Hepatocyte (in vitro differentiated cells): ENCODE results near the gene CFAP410. TPM values are rescaled to one million over a fixed set of nuclear protein-coding genes. Genes with fewer than 3 reads are reported as not detected.

Experiments
- DNase-seq: peaks from one replicate; pipeline ENCODE4 v3.0.0-alpha.2; 2016; ENCODE audit warnings: low spot score
- H2AFZ ChIP-seq: fragments of 200-600 bp; sonication (generic); 2 replicates; pipeline ENCODE4 v1.6.0; 2016; ENCODE audit warnings: antibody characterized with exemption, mild to moderate bottlenecking
- H3K27ac ChIP-seq: fragments of 200-600 bp; sonication (generic); 2 replicates; pipeline ENCODE4 v1.5.1; 2016; ENCODE audit warnings: mild to moderate bottlenecking
- H3K27me3 ChIP-seq: fragments of 200-600 bp; sonication (generic); 2 replicates; pipeline ENCODE4 v1.6.1; 2016
- H3K36me3 ChIP-seq: fragments of 200-600 bp; sonication (generic); replicated peaks from 2 replicates; pipeline ENCODE4 v1.5.1; 2016; ENCODE audit warnings: low read depth; ENCODE audit not compliant: insufficient read depth
- H3K4me1 ChIP-seq: fragments of 200-600 bp; sonication (generic); 2 replicates; pipeline ENCODE4 v1.5.1; 2016; ENCODE audit warnings: mild to moderate bottlenecking, moderate library complexity; ENCODE audit not compliant: insufficient read depth
- H3K4me2 ChIP-seq: fragments of 200-600 bp; sonication (generic); 2 replicates; pipeline ENCODE4 v1.6.0; 2016
- H3K4me3 ChIP-seq: fragments of 200-600 bp; sonication (generic); 2 replicates; pipeline ENCODE4 v1.5.1; 2016; ENCODE audit warnings: mild to moderate bottlenecking
- H3K79me2 ChIP-seq: fragments of 200-600 bp; sonication (generic); 2 replicates; pipeline ENCODE4 v1.6.0; 2017; ENCODE audit warnings: mild to moderate bottlenecking
- H3K9me2 ChIP-seq: fragments of 200-600 bp; sonication (generic); replicated peaks from 2 replicates; pipeline ENCODE4 v1.6.0; 2017; ENCODE audit warnings: mild to moderate bottlenecking; ENCODE audit not compliant: insufficient read depth
- H3K9me3 ChIP-seq: fragments of 200-600 bp; sonication (generic); 2 replicates; pipeline ENCODE4 v1.5.1; 2016; ENCODE audit warnings: low read depth, mild to moderate bottlenecking
- H4K20me1 ChIP-seq: fragments of 200-600 bp; sonication (generic); 2 replicates; pipeline ENCODE4 v1.6.0; 2016; ENCODE audit warnings: mild to moderate bottlenecking; ENCODE audit not compliant: insufficient read depth, poor library complexity, severe bottlenecking
- CTCF ChIP-seq: fragments of 200-600 bp; sonication (generic); IDR thresholded peaks from 2 replicates; pipeline ENCODE4 v1.5.1; 2016; ENCODE audit warnings: antibody characterized with exemption, mild to moderate bottlenecking; ENCODE audit not compliant: poor library complexity
- EZH2 ChIP-seq: fragments of 200-600 bp; sonication (generic); IDR thresholded peaks from 2 replicates; pipeline ENCODE4 v1.6.1; 2016; ENCODE audit warnings: antibody characterized with exemption, mild to moderate bottlenecking, borderline replicate concordance
- EZH2phosphoT487 ChIP-seq: fragments of 200-600 bp; sonication (generic); IDR thresholded peaks from one replicate; pipeline ENCODE4 v1.6.1; 2018; ENCODE audit warnings: antibody characterized with exemption, mild to moderate bottlenecking, low read depth, moderate library complexity; ENCODE audit not compliant: unreplicated experiment, severe bottlenecking
- WGBS: methylation state at CpG from one replicate; pipeline ENCODE4 v1.1.6; 2016; ENCODE audit warnings: low lambda C conversion rate; ENCODE audit errors: missing lambda C conversion rate; 5-methylcytosine and 5-hydroxymethylcytosine counted together
- polyA plus RNA-seq: library from polyadenylated mRNA; unstranded; fragments of >200 nt; fragmentation: Nextera tagmentation; extraction: Ambion mirVana; gene quantifications from 2 replicates; pipeline ENCODE4 v1.2.1, GENCODE V29; 2016
- total RNA-seq: library from RNA; depleted of rRNA; stranded (reverse); fragments of >200 nt; gene quantifications from 2 replicates; pipeline ENCODE4 v1.2.3, GENCODE V29; 2014

CFAP410 gene
- total and polyA plus RNA-seq, 2 experiments from 2014 or later = 17.1 to 33.6 TPM

- no peak for DNase-seq
- no peak overlapping the region for H3K4me3 ChIP-seq
- no peaks in the 10 kb centered on the region for H3K79me2 ChIP-seq
- TF ChIP-seq EZH2phosphoT487 = no peak
- TF ChIP-seq EZH2 = no peak
- TF ChIP-seq CTCF = no peak
- H3K27ac ChIP-seq = no peak overlapping the region
- H3K9me3 ChIP-seq = no peaks in the 10 kb centered on the region
- H4K20me1 ChIP-seq = no peaks in the 10 kb centered on the region
- no peaks in the 10 kb centered on the region for H3K9me2 ChIP-seq
- WGBS = 86% methylated on average over 8 of the region's 8 CpGs
- no peaks in the 10 kb centered on the region for H3K27me3 ChIP-seq
- no peak overlapping the region for H2AFZ ChIP-seq
- H3K4me1 ChIP-seq = no peaks in the 10 kb centered on the region
- H3K4me2 ChIP-seq = no peak overlapping the region
- no peaks in the 10 kb centered on the region for H3K36me3 ChIP-seq
Measured at GRCh38 chr21:44354001-44354405, 14.8 kb upstream of the CFAP410 start.

DNA sequence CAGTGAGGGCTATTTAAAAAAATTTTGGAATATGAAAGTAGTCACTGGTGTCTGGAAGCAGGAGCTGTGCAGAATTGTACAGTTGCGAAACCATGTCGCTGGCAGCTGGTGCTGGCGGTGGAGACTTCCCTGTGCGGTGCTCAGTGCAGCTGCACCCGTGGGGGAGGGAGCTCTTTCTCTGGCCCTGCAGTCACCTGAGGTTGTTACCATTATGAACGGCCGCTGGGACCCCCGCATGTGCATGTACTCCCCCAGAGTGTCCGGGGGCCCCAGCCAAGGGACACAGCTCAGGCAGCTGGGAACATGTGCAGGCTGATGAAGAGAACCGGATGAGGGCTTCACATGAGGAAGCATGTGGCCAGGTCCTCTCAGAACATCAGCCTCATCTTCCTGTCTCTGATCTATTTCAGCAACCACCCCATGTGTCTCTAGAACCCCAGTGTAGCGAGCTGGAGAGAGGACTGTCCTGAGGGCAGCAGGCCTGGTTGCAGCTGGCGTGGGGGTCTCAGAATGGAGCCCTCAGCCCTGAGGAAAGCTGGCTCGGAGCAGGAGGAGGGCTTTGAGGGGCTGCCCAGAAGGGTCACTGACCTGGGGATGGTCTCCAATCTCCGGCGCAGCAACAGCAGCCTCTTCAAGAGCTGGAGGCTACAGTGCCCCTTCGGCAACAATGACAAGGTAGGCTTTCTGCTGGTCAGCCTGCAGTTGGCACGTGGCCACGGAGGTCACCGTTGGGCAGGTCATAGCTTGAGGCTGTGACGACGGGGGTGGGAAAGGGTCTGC is 14.2 kb upstream of the CFAP410 start, which contains the start of gene TRPM2:
TSS of gene TRPM2 (plus strand) at position 431 of the 780 bp plus-strand sequence. CDS start at position 511, 80 bp downstream.
- DNase-seq = no peak
- H3K79me2 ChIP-seq = no peaks in the 10 kb centered on the region
- H3K4me2 ChIP-seq = no peak within 1 kb of the TSS
- no peaks in the 10 kb centered on the region for H3K9me2 ChIP-seq
- H2AFZ ChIP-seq = no peak within 1 kb of the TSS
- WGBS = 89% methylated on average over 21 of the region's 21 CpGs
- no peaks in the 10 kb centered on the region for H3K36me3 ChIP-seq
- no peak within 1 kb of the TSS for H3K27ac ChIP-seq
- H3K4me1 ChIP-seq = no peaks in the 10 kb centered on the region
- TF ChIP-seq EZH2phosphoT487 (no peak), CTCF (no peak), EZH2 (no peak)
- H3K9me3 ChIP-seq = no peaks in the 10 kb centered on the region
- H3K27me3 ChIP-seq = no peaks in the 10 kb centered on the region
- H4K20me1 ChIP-seq = no peaks in the 10 kb centered on the region
- no peak within 1 kb of the TSS for H3K4me3 ChIP-seq

DNA sequence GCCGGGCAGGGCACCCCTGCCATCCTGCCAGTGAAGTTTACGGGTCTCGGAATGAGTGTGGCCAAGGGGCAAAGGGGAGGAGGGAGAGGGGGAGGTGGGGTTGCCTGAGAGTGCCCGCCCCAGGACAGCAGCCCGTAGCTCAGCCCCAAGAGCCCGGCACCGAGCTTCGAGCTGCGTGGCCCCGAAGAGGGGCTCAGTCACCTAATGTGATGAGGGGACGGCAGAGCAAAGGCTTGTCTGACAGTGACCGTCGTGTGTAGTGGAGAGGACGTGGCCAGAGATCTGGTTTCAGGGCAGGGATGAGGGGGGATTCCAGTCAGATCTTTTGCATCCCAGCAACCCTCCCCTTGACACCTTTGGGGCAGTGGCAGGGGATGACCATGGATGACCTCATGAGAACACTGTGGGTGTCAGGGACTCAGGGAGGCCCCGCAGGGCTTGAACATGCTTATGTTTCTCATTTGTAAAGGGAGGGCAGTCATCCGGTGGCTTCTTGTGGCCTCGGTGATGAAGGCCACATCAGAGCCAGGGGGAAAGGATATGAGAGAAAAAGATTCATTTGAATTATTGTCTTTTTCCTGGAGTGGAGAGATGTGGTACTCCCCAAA is 13.2 kb upstream of the CFAP410 start:
- no peak for TF ChIP-seq CTCF
- no peak for TF ChIP-seq EZH2phosphoT487
- no peak for TF ChIP-seq EZH2
- H3K9me2 ChIP-seq = no peaks in the 10 kb centered on the region
- no peaks in the 10 kb centered on the region for H3K36me3 ChIP-seq
- H3K9me3 ChIP-seq = no peaks in the 10 kb centered on the region
- H2AFZ ChIP-seq = no peak overlapping the region
- no peak overlapping the region for H3K27ac ChIP-seq
- no peaks in the 10 kb centered on the region for H4K20me1 ChIP-seq
- no peaks in the 10 kb centered on the region for H3K4me1 ChIP-seq
- H3K4me2 ChIP-seq = no peak overlapping the region
- DNase-seq = no peak
- no peak overlapping the region for H3K4me3 ChIP-seq
- WGBS = 87% methylated on average over 9 of the region's 17 CpGs
- no peaks in the 10 kb centered on the region for H3K27me3 ChIP-seq
- H3K79me2 ChIP-seq = no peaks in the 10 kb centered on the region
